Astrocyte of the spinal cord (primary cell): Measurements from ENCODE around the gene GDF15.
A peak's percentile ranks its signal among the peaks of the same experiment; 100 is the strongest.

Source experiments
- DNase-seq: peaks from one replicate; pipeline ENCODE4 v3.0.0; 2011; ENCODE audit warnings: low read depth, low spot score
- H3K4me3 ChIP-seq: 2 replicates; pipeline ENCODE4 v1.5.1; 2011; ENCODE audit warnings: low read depth, mild to moderate bottlenecking, low read length, moderate library complexity
- CTCF ChIP-seq: IDR thresholded peaks from 2 replicates; pipeline ENCODE4 v1.5.1; 2012; ENCODE audit warnings: low read depth, mild to moderate bottlenecking, low read length, inconsistent platforms
- in situ Hi-C: cut with HindIII; loops from 2 replicates; pipeline ENCODE4 v1.10.0; 2017; ENCODE audit warnings: low sequenced_read_pairs

The GDF15 gene

GRCh38 chr19:18414504-18415177 is 28.7 kb downstream of the GDF15 start:
- no peak for DNase-seq
- no peak overlapping the region for H3K4me3 ChIP-seq
- in situ Hi-C loops, result no loop called here
- no peak for TF ChIP-seq CTCF

GRCh38 chr19:18415178-18415867 is 29.4 kb downstream of the GDF15 start:
- H3K4me3 ChIP-seq, result no peak overlapping the region
- peak; percentile 75 for DNase-seq
- no peak for TF ChIP-seq CTCF
- in situ Hi-C loops, result no loop called here

- peak overlapping the region; percentile 31 for H3K4me3 ChIP-seq
- in situ Hi-C loops, result no loop called here
- TF ChIP-seq CTCF, result no peak
- peak; percentile 91 for DNase-seq
Measured at GRCh38 chr19:18416778-18417249, 30.9 kb downstream of the GDF15 start.

- in situ Hi-C loops, result no loop called here
- peak overlapping the region; percentile 31 for H3K4me3 ChIP-seq
- DNase-seq, result peak; percentile 90
- no peak for TF ChIP-seq CTCF
Measured at GRCh38 chr19:18417250-18418028, 31.5 kb downstream of the GDF15 start.

- TF ChIP-seq CTCF, result no peak
- H3K4me3 ChIP-seq, result no peak overlapping the region
- DNase-seq, result no peak
- in situ Hi-C loops, result no loop called here
Measured at GRCh38 chr19:18418029-18418482, 32.1 kb downstream of the GDF15 start.

- TF ChIP-seq CTCF, result no peak
- DNase-seq, result no peak
- in situ Hi-C loops, result no loop called here
- H3K4me3 ChIP-seq, result peak overlapping the region; percentile 22
Measured at GRCh38 chr19:18418483-18419194, 32.7 kb downstream of the GDF15 start.
